Activated CD4-positive, alpha-beta T cell treated with anti-CD3 and anti-CD28 coated beads for 24 hours (primary cell): ENCODE data around the gene PDE4B.
"Not testable (repeated sequence)": the region's sequence is repeated elsewhere in the genome, so short reads cannot be mapped to it uniquely, and the experiment has no call there.

ENCODE experiments used
- DNase-seq, 2 donors: peaks; one replicate each; pipeline ENCODE4 v3.0.0-alpha.2; 2020; ENCODE audit warnings: low read depth in 2 of 2

The PDE4B gene

DNA sequence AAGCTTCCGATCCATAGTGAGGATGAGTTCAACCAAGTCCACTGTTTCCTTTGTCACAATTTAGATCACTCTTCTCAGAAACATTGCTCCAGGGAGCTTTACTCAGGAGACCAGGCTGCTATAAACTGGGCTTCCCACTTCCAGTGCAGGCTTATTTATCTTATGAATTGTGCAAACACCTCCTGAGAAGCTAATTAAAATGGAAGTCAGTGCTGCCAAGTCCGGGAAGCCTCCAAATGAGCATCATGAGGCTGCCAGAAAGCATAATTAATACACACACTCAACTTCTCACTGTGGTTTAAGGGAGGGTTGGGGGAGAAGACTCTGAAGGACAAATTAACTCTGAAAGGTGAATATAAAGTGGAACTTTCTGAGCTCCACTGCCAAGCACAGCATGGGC is 596.2 kb downstream of the PDE4B start:
- no peak for DNase-seq

DNA sequence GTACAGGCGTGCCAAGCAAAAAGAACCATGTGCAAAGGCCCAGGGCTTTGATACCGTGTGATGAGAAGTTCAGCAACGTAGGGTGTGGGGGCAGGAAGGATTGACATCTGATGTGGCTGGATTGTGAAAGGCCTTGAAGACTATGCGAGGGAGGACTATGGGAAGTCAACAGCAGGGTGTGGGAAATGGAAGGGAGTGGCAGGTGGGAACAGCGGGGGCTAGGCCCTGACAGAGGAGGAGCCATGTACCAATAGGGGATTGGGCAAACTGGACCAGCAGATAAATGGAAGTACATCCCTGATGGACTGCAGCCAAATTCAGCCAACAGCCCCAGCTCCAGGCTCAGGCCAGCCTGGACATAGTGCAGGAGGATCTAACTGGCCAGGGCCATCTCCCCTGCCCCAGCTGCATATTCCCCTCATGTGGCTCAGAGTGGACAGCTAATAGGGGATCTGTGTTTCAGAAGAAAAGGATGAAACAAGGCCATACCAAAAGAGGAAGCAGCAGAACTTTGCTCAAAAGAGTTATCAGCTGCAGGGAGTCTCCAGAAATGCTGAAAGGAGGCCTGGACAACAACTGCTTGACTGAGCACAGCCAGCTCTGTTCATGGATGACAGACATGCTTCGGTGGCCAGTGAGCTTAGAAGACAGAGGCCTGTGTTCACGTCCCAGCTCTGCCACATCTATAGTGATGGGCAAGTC is 601.0 kb downstream of the PDE4B start:
- no peak for DNase-seq

DNA sequence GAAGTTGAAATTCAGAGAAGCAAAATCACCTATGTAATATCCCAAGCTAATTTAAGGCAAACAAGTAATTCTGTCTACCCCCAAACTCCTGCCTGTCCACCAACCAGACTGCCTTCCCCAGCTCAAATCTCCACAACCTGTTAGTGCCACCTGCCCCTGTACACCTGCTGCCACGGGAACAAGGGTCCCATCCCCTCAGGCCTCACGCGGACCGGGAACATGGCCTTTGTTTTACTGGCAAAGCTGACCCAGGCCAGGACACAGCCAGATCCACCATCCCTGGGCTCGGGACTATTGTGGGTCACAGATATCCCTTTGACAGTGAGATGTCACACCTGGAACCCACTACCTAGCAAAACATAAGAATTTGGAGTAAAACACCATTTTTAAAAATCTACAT is 601.9 kb downstream of the PDE4B start:
- DNase-seq: no peak

DNA sequence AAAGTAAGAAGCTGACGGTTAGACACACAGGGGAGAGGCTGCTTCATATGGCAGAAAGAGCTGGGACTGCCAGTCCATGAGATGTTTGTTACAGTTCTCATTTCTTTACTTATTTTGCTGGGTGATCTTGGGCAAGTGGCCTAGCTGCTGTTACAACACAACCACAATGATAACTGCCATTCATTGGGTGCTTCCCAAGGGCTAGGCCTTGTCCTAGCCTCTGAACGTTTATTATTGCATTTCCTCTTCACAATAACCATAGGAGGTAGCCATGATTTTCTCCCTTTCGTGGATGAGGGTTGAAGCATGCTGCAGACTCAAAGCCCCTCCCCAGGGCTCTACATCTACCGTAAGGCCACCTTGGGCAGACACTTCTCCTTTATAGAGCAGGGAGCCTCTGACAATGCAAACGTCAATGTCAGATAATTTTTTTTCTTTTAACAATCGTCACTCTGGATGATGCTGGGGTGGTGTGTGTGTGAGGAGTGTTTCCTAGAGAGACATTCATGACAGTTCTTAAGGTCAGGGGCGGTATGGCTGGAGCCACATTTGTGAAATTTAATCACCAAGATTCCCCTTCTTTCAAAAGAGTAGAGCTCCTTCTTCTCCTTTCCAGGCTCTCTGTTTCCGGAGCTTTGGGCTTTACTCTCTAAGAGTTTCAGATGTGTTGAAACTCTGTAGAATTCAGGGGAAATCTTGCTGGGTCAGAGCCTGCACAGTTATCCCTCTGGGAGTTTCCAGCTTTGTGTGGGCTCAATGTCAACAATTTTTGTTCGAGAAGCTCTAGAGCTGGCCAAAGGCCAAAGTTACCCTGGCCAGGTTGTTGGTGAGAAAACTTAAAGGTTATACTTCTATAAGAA is 602.7 kb downstream of the PDE4B start:
- DNase-seq: no peak

DNA sequence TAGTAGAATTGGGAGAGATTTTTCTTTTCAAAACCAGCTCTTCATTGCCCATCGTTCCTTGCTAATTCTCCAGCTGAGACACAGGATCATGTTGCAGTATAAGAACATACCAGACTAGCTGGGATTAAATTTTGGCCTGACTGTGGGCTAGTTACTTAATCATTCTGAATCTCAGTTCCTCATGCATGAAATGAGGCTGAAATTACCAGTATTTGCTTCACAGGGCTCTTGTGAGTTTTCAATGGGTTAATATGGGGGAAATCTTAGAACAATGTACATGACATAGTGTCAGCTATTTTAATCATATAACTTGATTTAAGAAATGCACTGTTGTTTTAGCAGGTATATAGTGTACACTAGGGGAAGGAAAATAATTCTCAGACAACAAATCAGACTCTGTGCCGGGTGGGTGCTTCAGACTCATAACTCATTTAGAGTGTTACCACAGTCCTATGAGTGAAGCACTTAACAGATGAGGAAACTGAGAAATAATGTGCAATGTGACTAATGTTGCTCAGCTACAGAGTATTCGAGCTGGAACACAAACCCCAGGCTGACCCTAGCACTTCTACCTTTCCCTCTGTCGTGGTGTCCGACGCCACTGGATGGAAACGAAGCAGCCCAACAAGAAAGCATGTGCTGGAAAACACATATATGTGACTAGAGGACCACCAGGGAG is 603.7 kb downstream of the PDE4B start:
- DNase-seq: no peak

DNA sequence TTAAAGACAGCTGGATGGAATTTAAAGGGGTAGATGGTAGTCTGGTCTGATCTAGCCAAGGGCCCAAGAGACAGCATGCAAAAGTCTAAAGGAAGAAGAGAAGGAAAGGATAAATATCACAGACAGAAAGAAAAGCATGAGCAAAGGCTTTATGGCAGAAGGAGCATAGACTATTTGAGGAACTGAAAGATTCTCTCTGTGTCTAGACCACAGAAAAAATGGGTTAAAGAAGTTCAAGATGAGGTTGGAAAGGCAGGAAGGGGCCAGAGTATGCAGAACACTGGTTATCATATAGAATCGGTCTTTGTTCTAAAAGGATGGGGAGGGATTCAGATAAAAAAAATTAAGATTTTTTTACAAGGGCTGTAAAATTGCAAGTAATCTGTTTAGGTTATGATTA is 604.5 kb downstream of the PDE4B start:
- no peak for DNase-seq

DNA sequence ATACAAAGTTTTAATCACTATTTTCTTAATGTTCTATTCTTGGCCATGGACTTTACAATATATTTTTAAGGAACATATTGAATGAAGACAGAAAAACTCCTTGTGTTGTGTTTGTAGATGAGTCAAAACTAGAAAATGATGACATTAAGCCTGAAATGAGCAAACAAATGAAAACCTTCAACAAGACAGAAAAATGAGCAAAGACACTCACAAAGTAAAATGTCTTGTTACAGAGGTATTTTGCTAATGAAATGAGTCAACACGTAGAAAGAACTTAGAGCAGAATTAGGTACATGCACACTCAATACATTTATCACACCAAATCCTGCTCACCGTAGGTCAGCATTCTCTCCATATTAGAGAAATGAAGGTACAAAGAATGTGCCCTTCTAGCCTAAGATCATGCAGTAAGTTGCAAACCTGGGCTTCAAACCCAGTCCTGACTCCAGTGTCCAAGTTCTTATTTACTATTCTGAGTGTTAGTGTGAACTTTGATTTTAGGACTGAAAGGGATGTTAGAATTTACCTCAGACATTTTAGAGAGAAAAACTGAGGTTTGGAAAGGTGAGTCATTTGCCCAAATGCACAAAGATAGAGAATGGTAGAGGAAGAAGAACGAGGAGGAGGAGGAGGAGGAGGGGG is 607.3 kb downstream of the PDE4B start:
- DNase-seq: no peak

DNA sequence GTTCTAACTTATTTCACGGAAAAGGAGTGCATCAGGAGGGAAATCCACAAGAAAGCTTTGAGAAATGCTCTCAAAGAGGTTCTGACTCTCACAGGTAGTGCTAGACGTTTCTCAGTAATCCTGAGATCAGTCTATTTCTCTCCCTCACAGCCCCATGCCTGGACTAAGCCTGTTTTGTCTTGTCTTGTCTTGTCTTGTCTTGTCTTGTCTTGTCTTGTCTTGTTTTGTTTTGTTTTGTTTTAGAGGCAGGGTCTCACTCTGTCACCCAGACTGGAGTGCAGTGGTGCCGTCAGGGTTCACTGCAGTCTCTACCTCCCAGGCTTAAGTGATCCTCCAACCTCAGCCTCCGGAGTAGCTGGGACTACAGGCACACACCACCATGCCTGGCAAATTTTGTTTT is 608.0 kb downstream of the PDE4B start:
- DNase-seq: no peak

DNA sequence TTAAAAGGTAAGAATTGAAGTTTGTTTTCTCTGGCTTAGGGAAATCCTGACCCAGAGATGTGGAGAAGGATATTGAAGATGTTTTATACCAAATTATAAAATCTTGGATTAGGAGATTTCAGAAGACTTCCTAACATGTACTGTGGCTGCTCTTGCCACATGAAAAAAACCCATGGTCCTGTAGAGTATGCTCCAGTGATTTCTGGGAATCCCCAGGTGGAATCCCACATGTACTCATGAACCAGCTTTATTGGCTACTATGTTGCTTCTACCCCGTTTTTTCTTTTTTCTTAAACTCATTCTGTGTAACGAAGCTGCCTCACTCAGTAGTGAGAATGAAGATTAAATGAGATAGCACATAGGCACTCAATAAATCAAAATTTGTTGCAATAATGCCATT is 608.5 kb downstream of the PDE4B start:
- no peak for DNase-seq

DNA sequence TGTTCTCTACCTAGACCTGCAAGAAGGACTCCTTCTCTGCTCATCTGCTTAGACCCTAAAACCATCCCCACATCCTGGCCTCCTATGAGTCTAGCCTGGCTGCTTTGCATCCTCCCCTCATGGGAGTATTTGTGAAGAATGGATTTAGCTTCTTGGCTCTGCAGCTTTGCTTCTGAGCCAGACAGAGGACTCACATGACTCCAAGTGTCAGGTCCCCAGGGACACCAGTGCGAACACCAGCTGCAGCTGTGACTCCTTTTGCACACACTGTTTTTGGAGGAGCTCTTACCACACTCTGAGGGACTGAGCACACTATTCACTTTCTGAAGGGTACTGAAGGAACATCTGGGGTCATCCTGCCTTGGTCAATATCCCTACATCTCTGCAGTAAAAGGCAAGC is 609.5 kb downstream of the PDE4B start:
- no peak for DNase-seq

DNA sequence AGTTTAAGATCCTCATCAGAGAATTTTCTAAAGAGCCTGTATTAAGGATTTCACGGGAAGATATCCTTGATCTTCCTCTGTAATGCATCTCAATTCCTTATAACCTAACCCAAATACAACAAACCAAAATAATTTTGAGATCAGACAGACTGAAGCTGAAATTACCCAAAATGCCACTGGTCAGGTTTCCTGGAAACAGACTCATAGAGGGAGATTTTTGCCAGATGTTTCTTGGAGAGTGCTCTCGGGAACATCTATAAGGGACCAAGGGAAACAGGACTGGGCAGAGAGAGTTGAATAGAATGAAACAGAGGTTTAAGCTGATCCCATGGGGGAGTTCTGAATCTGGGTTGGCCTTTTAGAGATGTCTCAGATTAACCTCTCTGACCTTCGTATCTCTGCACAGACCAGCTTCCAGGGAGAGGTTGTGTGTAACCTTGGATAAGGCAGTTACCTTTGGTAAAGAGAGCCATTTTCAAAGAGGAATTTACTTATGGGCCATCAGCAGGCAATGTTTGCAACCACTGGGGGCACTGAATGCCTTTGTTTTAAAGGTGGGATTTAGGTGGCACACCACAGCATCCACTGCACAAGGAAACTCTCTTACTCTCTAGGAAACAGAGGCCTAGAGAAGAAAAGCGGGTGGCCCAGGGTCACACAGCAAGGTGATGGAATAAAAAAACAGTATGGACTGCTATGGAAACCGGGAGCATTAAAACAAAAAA is 610.5 kb downstream of the PDE4B start:
- no peak for DNase-seq

DNA sequence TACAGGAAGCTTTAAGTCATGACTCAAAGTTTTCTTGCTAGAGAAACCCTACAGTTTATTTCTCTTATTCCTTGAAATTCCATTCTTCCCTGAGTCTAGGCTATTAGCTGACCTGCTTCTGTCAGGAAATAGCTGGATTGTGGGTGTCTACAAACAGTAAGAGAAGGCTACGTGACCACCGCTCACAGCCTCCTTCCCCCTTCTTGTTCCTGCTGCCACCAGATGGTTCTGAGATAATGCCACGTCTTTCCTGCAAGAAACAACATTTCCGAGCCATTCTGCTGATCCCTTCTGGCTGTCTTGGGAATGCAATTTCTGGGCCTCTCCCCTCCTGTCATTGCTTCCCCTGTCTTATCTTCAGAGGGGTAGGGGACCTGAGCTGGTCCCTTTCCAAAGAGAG is 612.4 kb downstream of the PDE4B start:
- DNase-seq: no peak

DNA sequence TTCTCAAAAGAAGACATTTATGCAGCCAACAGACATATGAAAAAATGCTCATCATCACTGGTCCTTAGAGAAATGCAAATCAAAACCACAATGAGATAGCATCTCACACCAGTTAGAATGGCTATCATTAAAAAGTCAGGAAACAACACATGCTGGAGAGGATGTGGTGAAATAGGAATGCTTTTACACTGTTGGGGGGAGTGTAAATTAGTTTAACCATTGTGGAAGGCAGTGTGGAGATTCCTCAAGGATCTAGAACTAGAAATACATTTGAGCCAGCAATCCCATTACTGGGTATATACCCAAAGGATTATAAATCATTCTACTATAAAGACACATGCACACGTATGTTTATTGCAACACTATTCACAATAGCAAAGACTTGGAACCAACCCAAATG is 618.8 kb downstream of the PDE4B start:
- DNase-seq: not testable (repeated sequence)

DNA sequence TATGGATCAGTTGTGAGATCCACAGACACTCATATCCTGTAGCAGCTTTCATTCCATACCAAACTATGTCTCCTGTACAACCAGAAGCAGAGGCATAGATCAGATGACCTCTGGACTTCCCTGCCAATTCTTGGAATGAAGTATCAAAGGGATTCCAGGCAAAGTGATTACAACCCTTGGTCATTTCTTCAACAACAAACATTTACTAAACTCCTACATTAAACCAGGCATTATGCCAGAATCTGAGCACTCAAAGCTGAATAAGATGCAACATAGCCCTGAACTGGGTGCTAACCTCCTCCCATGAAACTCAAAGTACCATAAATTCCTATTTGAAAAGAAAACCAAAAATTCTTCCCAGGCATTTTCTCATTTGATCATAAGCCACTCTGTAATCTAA is 620.0 kb downstream of the PDE4B start:
- DNase-seq: no peak

DNA sequence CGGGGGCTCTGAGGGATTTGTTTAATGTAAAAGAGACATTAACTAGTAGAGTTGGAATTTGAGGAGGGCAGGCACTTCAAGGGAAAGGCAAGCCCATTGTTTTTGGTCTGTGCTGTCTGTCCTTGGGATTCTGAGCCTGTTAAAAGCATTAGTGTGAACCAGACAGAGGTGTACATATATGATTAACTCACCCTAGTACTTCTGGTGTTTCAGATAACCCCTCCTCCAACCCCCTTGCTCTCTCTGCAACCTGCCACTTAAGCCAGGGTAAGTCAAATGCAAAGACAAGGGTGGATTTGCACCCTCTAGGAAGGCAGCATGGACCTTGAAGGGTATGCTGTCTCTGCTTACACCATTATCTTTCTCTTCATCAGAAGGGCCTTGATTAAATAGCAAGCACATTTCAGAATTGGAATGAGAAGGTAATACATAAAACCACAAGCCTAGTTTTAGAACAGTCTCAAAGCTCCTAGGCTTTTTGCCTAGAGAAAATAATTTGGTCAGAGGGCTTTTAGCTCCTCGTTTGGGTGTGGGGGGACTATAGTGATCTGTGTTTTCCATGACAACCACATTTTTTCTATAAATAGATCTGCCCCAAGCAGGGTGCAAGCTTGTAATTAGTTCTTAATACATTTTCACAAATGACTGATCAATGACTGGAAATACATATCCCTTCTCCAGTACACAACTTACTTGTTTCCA is 620.6 kb downstream of the PDE4B start:
- no peak for DNase-seq

DNA sequence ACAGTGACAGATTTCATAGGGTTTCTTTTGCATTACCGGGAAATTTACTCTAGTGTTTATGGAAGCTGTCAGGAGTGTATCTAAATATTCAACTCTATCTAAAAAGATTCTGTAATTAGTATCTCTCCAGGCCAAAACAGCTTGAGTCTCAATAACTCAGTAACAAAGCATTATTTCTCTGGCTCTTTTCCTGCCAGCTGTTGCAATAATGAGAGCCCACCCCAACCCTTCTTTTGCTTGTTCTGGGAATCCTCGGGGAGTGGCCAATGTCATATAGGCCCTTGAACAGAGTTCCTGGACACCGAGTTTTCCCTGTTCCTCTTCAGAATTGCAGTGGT is 621.1 kb downstream of the PDE4B start:
- DNase-seq: no peak

DNA sequence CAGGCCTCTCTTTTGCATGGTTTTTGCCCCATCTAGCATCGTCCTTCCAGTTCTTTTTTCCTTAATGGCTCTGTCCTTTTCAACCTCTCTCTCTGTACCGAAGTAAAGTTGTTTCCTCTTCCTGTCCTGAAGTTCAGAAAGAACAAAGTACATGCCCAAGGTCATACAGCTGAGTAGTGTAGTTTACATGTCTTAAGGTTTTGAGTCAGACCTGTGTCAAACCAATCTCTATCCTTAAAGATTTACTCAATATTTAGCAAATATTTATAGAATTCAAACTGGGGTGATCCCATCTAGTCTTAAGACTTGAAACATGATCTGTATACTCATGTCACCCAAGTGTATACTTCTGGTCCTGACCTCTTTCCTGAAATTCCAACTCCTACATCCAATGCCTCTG is 622.6 kb downstream of the PDE4B start:
- no peak for DNase-seq

DNA sequence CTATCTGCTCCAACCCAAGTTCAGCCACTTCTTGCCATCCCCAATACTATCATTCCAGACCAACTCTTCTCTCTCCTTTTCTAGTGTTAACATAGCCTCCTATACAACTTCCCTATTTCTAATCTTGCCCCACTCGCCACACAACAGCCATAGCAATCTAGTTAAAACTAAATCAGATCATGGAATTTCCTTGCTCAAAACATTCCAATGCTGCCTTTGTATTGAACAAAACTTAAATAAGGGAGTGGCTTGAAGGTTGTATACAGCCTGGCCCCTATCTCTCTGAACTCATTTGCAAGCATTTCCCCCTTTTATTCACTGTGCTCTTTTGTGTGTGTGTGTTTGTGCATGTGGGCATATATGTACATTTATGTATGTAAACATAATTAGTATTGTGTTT is 623.2 kb downstream of the PDE4B start:
- DNase-seq: no peak

DNA sequence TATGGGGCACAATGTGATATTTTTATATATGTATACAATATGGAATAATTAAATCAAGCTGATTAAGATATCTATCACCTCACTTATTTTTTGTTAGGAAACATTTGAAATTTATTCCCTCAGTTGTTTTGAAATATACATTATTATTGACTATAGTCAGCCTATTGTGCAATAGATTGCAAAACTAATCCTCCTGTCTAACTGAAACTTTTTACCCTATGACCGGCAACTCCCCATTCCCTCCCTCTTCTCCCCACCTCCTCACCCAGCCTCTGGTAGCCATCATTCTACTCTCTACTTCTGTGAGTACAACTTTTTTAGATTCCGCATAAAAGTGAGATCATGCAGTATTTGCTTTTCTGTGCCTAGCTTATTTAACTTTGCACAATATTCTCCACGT is 623.6 kb downstream of the PDE4B start:
- no peak for DNase-seq

DNA sequence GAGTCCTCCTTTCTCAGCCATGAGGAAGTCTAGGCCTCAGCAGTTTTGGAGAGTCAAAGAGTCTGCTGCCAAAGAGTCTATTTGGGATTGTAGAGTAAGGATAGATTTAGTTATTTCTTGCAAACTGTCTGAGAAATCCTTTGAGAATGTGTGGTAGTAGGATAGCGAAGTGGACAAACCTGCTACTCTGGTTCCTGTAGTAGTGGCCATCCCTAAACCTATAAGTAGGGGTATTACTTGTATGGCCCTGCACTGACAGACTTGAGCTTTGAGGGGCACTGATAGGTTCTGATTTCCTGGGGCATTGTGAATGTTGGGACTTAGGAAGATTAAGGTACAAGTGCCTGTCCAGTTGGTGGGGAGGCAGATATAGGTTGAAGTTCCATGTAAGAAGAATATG is 625.3 kb downstream of the PDE4B start:
- DNase-seq: no peak

DNA sequence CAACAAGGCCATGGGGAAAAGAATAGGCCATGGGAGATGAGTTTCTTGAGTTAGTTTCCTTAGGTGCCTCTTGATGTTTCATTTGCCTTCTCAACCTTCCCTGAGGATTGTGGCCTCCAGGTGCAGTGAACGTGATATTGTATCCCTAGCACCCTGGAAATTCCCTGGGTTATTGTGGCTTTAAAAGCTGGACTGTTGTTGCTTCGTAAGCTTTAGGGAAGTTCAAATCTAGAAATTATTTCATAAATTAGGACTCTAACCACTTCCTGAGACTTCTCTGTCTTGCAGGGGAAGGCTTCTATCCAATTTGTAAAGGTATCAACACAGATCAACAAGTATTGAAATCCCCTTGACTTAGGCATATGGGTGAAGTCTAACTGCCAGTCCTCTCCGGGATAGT is 627.5 kb downstream of the PDE4B start:
- not testable (repeated sequence) for DNase-seq
